ENCODE measurements around the gene MARCHF2. TPM values are rescaled to one million over a fixed set of nuclear protein-coding genes. Genes with fewer than 3 reads are reported as not detected.

The MARCHF2 gene
- total RNA-seq, 6 experiments from 2014 or later: 23.5 to 30.2 (median 26.0) TPM

- DNase-seq: no peak
- Mint-ChIP-seq H3K36me3 (ENCODE audit: low read depth) (peaks cover 12% of the 10 kb centered on the region), H3K4me3 (no peak overlapping the region), H3K9me3 (no peaks in the 10 kb centered on the region), H3K4me1 (ENCODE audit: low read depth) (peaks cover 12% of the 10 kb centered on the region), H3K27ac (no peak overlapping the region), H3K27me3 (ENCODE audit: insufficient read depth) (no peaks in the 10 kb centered on the region; the same call in 1 of the 2 replicates)
- TF ChIP-seq, protein P1, sequence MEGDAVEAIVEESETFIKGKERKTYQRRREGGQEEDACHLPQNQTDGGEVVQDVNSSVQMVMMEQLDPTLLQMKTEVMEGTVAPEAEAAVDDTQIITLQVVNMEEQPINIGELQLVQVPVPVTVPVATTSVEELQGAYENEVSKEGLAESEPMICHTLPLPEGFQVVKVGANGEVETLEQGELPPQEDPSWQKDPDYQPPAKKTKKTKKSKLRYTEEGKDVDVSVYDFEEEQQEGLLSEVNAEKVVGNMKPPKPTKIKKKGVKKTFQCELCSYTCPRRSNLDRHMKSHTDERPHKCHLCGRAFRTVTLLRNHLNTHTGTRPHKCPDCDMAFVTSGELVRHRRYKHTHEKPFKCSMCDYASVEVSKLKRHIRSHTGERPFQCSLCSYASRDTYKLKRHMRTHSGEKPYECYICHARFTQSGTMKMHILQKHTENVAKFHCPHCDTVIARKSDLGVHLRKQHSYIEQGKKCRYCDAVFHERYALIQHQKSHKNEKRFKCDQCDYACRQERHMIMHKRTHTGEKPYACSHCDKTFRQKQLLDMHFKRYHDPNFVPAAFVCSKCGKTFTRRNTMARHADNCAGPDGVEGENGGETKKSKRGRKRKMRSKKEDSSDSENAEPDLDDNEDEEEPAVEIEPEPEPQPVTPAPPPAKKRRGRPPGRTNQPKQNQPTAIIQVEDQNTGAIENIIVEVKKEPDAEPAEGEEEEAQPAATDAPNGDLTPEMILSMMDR (IDR thresholded peaks at IDR 0.05): no peak
These were observed 68.1 kb downstream of the MARCHF2 start for GRCh38 chr19:8481201-8481600.

GRCh38 chr19:8481616-8482015, 68.5 kb downstream of the MARCHF2 start:
- no peak overlapping the region for H3K4me3 Mint-ChIP-seq
- TF ChIP-seq, protein P1 (IDR thresholded peaks at IDR 0.05): no peak

DNA sequence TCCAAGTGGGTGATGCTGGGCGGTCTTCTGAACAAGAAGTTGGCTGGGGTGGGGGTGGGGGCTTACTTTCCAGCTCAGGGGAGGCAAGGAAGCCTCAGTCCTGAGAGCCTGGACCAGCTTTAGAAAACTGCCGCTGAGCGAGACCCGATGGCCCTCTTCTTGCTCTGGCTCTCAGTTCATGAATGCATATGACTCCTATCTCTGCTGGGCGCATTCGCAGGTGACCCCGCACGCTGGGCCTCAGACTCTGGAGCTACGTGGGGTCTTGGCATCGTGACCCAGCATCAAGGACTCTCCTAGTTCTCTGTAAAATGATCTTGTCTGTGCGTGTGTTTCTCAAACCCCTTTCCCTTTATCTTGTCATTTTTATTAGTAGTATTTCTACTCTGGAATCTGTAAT, 69.6 kb downstream of the MARCHF2 start:
- Mint-ChIP-seq H3K4me1 (ENCODE audit: low read depth) (peaks cover 12% of the 10 kb centered on the region), H3K27me3 (ENCODE audit: insufficient read depth) (peaks cover 3% of the 10 kb centered on the region; the same call in 1 of the 2 replicates), H3K27ac (no peak overlapping the region), H3K36me3 (ENCODE audit: low read depth) (peaks cover 23% of the 10 kb centered on the region), H3K4me3 (no peak overlapping the region), H3K9me3 (no peaks in the 10 kb centered on the region)
- TF ChIP-seq, protein P1 (IDR thresholded peaks at IDR 0.05): no peak
- DNase-seq: no peak

More at GRCh38 chr19:8481616-8482015, 68.5 kb downstream of the MARCHF2 start:
- H3K36me3 Mint-ChIP-seq (ENCODE audit: low read depth): peaks cover 13% of the 10 kb centered on the region
- H3K9me3 Mint-ChIP-seq: no peaks in the 10 kb centered on the region
- H3K27me3 Mint-ChIP-seq (ENCODE audit: insufficient read depth): no peaks in the 10 kb centered on the region; the same call in 1 of the 2 replicates
- peaks cover 12% of the 10 kb centered on the region for H3K4me1 Mint-ChIP-seq (ENCODE audit: low read depth)
- H3K27ac Mint-ChIP-seq: no peak overlapping the region
- no peak for DNase-seq

DNA sequence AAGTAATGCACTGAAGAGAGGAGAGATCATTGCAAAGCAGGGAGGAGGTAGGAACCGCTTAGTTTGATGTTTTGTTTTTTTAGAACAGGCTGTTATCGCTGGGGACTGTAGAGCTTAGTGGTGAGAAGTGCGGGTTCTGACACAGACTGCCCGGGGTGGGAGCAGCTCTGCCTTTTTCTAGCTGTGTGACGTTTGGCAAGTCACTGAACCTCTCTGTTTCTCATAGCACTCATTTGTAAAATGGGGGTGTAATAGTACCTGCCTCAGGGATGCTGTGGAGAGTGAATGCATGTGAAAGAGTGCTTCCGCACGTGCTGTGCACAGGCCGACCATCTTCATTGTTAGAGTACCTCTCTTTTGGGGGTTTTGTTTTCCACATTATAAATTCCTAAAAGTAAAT, 70.1 kb downstream of the MARCHF2 start:
- TF ChIP-seq, protein P1 (IDR thresholded peaks at IDR 0.05): no peak
- H3K4me3 Mint-ChIP-seq: no peak overlapping the region
- peaks cover 8% of the 10 kb centered on the region for H3K4me1 Mint-ChIP-seq (ENCODE audit: low read depth)
- H3K9me3 Mint-ChIP-seq: no peaks in the 10 kb centered on the region
- peaks cover 4% of the 10 kb centered on the region; the same call in 1 of the 2 replicates for H3K27me3 Mint-ChIP-seq (ENCODE audit: insufficient read depth)
- no peak overlapping the region for H3K27ac Mint-ChIP-seq
- no peak for DNase-seq
- peaks cover 27% of the 10 kb centered on the region for H3K36me3 Mint-ChIP-seq (ENCODE audit: low read depth)

DNA sequence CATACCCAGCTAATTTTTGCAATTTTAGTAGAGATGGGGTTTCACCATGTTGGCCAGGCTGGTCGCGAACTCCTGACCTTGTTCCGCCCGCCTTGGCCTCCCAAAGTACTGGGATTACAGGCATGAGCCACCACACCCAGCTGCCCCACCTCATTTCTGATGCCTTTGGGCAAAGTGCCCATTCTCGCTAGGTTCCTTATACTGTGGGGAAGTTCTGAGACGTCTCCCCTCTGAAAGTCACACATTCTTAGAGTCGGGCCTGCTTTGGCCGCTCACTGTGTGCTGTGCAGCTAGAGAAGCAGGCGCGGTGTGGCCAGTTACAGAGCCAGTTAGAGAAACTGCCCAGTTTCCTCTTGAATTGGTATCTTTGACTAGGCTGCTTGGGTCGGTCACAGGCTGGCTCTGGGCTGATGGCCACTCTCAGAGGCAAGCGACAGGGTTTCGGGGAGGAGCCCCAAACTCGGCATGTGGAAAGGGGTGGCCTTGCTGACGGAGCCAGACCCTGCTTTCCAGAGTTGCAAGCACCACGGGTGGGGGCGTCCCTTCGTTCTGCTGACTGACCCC, 71.3 kb downstream of the MARCHF2 start:
- Mint-ChIP-seq H3K27ac (no peak overlapping the region), H3K36me3 (ENCODE audit: low read depth) (peaks cover 36% of the 10 kb centered on the region), H3K27me3 (ENCODE audit: insufficient read depth) (peaks cover 6% of the 10 kb centered on the region; the same call in 1 of the 2 replicates), H3K4me3 (no peak overlapping the region), H3K9me3 (no peaks in the 10 kb centered on the region), H3K4me1 (ENCODE audit: low read depth) (0 out of 2 replicates have a peak, but pooled peaks cover 5% of the 10 kb centered on the region)
- TF ChIP-seq, protein P1 (IDR thresholded peaks at IDR 0.05): no peak
- no peak for DNase-seq

Data from HFFc6 (cell line).